HG03439 (cell line): Measurements from ENCODE around the gene CELSR3.

Experiments used
- ATAC-seq: cut with Tn5 transposase; IDR thresholded peaks from one replicate; pipeline ENCODE4 v1.9.1; 2021; ENCODE audit warnings: mild to moderate bottlenecking, moderate library complexity; ENCODE audit not compliant: unreplicated experiment

The CELSR3 gene

DNA sequence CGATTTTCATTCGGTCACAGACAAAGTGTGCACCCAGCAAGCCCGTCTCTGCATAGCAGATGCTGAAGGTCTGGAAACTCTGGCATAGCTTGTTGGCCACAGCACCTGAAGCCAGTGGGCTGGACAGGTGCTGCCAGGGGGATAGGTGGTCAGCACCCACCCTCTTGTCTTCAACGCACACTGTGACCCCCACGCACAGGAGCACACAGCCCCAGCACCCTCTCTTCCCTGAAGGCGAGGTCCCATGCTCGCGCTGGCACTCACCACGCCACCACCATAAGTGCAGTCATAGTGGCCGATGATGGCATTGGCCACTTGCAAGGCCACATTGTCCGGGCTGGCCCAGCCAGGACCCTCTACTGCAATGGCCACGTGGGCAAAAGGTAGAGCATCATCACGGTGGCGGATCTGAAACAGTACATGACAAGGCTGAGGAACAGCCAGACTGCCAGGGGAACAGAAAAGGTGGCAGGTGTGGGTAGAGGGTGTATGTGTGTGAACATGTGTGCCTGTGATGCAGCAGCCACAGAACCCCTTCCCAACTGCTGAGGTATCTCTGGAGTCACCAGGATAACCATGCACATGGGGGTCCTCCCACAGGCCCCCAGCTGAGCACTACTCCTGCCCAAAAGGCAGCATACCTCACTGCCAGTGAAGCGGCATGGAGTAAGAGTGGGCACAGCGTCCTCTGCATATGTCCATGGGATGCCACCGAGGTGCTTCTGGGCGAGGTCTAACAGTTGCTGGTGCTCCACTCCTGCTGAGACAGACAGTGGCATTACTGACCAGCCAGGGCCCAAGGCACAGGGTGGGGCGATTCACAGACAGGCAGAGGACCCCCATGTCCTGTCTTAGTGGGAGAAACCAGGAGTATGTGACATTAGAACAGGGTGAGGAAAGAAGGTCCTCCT, 61.7 kb downstream of the CELSR3 start:
- no peak for ATAC-seq

- no peak for ATAC-seq
These were observed 63.0 kb downstream of the CELSR3 start for GRCh38 chr3:48599509-48600285.

DNA sequence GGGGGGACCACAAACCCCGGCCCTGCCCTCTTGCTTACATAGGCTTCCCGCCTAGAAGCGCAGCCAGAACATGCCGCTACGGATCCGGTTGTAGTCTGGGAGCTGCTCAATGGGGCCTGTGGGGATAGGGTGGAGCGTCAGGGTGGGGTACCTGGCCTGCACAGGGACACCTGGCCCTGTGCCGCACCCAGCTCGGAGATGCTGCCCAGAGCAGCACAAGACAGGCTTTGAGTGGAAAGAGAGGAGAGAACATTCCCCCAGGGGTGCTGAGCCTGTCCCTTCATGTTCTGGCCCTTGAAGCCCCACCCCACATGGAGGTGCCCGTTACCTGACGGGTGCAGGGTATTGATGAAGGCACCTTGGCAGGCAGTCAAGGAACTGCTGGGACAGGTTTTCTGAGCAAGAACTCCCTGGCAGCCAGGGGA, 63.6 kb downstream of the CELSR3 start:
- no peak for ATAC-seq

- no peak for ATAC-seq
These were observed 64.2 kb downstream of the CELSR3 start for GRCh38 chr3:48598323-48599076.

DNA sequence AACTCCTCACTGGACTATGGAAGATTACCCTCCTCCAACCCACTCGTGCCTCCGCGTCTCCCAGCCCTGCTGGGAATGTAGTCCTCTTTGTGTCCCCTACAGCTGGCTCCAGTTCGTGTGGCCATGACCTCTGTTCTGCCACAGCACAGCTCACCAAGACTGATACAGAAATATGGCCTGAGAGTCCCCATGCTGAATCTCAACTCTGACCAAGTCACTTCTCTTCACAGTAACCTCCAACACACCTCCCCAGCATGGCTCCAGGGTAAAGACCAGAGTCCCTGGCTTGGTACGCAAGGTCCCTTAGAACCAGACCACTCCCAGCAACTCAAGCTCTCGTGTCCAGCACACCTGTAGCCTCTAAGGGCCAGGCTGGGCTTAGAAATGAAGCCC, 65.3 kb downstream of the CELSR3 start:
- ATAC-seq = no peak

DNA sequence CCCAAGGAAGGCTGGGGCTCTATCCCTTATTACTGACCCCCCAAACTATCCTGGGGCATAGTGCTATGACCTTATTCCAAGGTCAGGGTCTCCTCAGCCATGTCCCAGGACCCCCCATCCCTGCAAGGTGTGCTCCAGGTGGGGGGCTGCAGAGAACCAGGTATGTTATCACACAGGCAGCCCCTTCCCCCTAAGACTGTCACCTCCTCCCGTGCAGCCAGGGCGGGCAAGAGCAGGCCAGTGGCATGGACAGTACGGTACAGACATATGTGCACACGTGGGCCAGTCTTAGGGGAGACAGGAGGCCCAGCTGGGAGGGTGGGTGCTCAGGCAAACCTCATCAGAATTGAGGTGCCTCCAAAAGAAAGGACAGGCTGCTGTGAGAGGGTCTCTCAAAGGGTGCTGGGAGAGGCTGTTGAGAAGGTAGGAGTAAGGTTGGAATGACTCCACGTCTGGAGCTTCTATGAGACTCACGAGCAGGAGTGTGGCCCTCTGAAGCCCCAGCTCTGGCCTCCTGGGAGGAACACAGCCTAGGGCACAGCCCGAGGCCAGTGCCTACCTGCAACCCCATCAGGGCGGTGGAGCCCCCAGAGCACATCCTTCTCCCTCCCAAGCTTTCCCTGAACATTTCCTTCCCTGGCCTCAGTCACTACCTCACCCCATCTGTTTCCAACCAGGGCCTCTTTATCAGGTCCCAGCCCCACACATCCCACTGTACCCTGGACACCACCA, 65.8 kb downstream of the CELSR3 start:
- ATAC-seq = no peak

- no peak for ATAC-seq
These were observed 66.5 kb downstream of the CELSR3 start for GRCh38 chr3:48596157-48596556.

- ATAC-seq = no peak
These were observed 67.1 kb downstream of the CELSR3 start for GRCh38 chr3:48595526-48596121.

GRCh38 chr3:48595075-48595525, 67.6 kb downstream of the CELSR3 start, which contains the start of gene COL7A1:
COL7A1 (minus strand) TSS chr3:48595329; CDS start chr3:48595159, 170 bp downstream.
- ATAC-seq = no peak

- ATAC-seq = no peak
These were observed 68.2 kb downstream of the CELSR3 start for GRCh38 chr3:48594417-48595049.

- no peak for ATAC-seq
These were observed 69.3 kb downstream of the CELSR3 start for GRCh38 chr3:48593337-48593736.

GRCh38 chr3:48592519-48593087, 70.1 kb downstream of the CELSR3 start:
- ATAC-seq = no peak

DNA sequence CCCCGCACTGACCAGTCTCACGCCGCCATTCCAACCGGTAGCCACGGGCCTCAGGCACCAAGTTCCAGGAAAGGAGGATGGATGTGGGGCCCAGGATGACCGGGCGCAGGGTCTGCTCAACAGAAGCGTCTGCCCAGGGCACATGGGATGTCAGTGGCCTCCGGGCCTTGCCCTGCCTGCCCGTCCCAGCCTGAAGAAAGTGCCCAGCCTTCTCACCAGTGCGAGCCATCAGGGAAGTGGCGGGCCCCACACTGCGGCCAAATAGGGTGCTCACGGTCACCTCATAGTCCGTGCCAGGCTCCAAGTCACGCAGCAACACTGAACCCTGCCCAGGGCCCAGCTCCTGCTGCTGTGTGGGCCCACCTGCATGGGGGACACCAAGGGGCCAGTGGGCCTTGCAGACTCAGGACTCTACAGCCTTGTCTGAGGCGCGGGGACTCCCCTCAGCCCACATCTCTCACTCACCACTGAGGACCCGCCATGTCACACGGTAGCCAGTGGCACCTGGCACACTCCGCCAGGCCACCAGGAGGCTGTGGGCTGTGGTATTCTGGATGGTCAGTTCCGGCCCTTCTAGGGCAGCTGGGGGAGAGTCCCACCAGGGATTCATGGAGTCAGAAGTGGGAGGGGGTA, 70.7 kb downstream of the CELSR3 start:
- no peak for ATAC-seq

DNA sequence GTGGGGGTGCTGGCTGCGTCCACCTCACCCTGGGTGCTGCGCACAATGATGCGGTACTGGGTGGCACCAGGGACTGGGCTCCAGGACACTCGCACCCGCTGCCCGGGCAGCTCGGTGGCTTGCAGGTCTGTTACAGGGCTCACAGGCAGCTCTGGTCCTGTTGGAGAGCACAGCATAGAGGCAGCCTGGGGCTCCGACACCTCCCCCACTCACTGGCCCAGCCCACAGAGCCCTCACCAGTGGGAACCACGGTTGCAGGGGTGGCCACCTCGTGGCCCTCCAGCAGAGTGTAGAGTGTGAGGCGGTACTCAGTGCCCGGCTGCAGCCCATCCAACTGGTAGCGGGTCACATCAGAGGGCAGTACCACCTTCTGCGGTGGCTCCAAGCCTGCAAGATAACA, 71.2 kb downstream of the CELSR3 start:
- no peak for ATAC-seq

DNA sequence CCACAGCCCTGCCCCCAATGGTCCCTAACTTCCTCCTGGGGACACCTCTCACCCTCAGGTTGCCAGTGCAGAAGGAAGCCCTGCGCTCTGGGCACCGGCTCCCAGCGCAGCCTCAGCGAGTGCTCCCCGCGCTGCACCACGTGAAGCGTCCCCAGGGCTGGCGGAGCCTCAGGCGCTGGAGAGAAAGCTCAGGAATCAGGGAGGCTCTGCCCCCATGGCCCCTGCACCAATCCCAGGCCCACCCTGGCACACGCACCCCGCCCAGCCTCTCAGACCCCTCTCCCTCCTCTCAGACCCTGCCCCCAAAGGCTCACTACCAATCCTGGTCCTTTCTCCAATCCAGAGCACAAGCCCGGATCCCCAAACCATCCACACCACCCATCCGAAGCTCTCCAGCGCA, 74.5 kb downstream of the CELSR3 start:
- ATAC-seq = no peak

DNA sequence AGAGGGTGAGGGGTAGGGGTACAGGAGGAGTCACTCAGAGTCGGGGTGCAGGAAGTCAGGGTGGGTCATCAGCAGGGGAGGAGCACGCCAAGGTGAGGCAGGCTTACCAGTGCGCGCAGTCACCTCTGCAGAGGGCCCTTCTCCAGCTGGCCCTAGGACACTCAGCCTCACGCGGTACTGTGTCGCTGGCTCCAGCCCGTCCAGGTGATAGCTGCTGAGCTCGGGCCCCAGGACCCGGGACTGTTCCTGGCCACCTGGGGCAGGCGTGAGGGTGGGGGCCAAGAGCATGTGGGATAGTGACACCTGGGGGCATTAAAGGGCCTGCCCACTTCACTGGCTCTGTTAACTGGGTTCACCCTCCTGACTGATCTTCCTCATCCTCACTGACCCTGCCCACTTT, 75.0 kb downstream of the CELSR3 start:
- no peak for ATAC-seq
